Activated T-helper 1 cell treated with anti-CD3 and anti-CD28 coated beads, Interleukin-2, amount 50 U/mL, for 16 hours (primary cell): ENCODE measurements around the gene ZNF667.

Experiments
- DNase-seq, 2 donors: peaks; one replicate each; pipeline ENCODE4 v3.0.0-alpha.2; 2020; ENCODE audit warnings: low read depth in 1 of 2, low spot score in 1 of 2

Gene ZNF667

GRCh38 chr19:56476651-56477428 is at the start of gene ZNF667:
Gene ZNF667 (minus strand): TSS chr19:56477345. CDS start chr19:56462370, 14,975 bp downstream.
- DNase-seq: no peak

- DNase-seq: no peak
Observed at GRCh38 chr19:56525214-56525860, 48.2 kb upstream of the ZNF667 start.

GRCh38 chr19:56508290-56508778 is 31.2 kb upstream of the ZNF667 start:
- no peak for DNase-seq

DNA sequence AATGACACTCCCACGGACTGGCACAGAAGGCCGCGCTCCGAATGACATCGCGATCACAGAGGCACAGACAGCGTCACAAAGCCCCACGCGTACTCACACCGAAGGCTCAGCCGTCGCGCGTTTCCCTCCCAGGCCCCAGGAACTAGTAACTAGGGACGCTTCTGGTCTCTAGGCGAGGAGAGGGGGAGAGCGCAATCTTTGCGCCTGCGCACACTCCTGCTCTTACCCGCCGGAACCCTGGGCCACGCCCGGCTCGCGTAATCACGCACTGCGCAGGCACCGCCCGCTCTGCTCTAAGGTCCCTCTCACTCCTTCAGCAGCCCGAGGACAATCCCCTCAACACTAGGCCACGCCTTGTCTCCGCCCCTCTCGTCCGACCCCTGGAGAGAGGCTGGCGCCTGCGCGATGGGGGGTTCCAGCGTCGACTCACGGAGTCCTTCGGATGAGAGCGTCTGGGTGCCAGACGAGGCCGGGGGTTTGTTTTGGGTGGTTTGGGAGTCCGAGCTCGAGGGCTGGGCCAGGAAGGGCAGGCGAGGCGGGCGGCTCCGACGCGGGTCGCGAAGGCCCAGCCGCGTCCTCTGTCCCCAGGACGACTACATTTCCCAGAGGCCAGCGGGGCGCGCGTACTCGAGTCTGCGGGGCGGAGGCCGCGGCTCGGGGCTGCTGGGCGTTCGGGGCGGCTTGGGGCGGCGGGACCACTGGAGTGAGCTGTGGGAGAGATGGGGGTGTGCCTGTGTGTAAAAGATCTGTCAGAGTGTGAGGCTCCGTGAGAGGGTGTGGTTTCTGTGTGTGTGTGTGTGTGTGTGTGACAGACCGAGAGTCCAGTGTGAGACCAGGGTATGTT is 30.5 kb upstream of the ZNF667 start, which contains the start of gene ZNF471:
Gene ZNF471, plus strand, starts transcription at position 410 of the 844 bp plus-strand sequence. CDS start 3,717 bp downstream, outside the sequence.
- peak; percentile 42 to 70 for DNase-seq

- no peak for DNase-seq
Observed at GRCh38 chr19:56504581-56504980, 27.4 kb upstream of the ZNF667 start.

DNA sequence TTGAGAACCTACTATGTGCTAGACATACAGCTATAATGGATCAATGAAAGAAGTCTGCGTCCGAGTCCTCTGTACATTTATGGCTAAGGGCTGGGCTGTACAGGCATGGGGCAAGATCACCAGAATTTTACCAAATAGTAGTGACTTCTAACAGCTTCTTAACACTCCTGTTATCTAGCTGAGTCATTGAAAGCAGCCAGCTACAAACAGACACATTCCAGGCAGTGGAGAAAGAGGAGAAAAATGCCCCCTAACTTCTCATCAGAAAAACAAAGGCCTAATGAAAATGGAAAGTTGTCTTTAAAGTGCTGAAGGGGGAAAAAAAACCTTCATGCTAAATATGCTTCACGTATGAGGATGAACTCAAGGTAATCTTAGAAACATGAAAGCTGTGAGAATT is 14.3 kb upstream of the ZNF667 start:
- no peak for DNase-seq

DNA sequence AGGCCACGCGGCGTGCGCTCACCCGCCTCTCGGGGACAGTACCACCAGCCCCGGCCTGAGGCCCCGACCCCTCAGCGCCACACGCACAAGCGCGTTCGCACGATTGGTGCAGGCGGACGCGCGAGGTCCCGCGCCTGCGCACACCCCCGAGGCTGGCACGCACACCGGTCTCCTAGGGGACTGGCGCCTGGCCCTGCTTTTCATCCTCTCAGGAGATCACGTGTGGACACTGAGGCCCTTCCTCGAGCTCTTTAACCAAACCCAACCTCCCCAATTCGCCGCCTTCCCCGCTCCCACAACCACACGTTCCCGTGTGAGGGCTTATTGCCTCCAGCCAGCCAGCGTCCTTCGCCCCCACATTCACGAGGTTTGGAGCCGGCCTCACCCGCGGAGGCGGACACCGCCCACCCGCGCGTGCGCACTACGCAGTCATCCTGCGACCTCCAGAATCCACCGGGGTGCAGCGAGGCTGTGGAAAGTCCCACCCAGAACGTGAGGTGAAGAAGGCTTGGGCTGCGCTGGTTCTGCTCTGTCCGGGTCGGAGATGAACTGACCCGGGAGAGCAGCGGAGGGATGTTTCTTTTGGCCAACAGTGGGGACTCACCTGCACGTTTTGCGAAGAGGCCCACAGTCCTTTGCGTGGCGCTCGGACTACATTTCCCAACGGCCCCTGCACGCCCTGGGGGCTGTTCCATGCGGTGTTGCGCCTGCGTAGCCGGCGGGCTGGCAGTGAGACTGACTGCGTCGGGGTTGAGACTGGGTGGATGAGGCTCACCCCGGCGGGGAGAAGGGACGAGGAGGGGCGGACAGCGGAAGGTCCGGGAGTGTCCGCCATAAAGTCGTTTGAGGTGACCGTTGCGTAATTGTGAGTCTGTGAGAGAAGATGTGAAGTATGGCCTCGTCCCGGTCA is 539 bp upstream of the ZNF667 start:
- DNase-seq: no peak

DNA sequence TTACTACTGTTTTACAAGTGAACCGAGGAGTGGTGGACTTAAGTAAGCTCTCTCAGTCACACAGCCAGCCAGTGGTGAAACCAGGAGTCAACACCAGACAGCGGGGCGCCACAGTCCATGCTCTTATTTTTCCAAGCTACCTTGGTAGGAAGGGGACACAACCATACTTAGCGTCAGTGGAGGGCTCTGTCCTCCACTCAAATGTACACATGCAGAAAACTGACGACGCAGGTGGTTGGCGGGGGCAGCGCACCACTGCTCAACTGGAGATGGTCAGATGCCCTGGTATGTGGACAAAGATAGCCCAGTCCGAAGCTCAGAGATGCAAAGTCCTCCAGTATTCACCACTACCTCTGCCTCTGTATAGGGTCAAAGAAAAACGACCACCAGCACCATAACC is 1.1 kb downstream of the ZNF667 start:
- DNase-seq: no peak

DNA sequence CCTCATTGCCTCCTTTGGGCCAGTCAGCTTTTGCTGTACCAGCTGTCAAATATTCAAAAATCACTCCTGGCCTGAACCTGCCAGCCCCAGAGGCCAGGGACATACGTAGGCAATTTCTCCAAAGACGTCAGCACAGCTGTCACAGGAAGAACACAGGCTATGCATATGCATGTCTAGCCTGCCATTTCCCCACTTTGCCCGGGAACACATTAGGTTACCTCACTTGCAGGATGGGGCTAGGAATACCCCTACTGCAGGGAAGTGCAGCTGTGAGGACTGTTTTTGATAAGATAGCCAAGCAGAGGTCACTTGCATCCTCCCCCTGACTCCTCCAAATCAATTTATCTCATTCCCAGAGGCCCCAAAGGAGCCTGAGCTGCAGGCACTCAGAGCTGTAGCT is 2.8 kb downstream of the ZNF667 start:
- no peak for DNase-seq

DNA sequence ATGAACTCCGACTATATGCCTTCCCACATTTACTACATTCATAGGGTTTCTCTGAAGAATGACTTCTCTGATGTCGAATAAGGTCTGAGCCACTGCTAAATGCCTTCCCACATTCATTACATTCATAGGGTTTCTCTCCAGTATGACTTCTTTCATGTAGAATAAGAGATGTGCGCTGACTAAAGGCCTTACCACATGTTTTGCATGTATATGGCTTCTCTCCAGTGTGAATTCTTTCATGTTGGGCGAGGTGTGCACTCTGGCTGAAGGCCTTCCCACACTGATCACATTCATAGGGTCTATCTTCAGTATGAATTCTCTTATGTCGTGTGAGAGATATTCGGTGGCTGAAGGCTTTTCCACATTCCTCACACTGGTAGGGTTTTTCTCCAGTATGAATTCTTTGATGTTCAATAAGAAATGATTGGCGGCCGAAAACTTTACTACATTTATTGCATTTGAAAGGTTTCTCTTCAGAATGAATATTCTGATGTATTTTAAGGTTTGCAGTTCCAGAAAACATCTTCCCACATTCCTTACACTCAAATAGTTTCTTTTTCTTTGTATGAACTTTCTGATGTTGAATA is 35.8 kb downstream of the ZNF667 start:
- DNase-seq: no peak

DNA sequence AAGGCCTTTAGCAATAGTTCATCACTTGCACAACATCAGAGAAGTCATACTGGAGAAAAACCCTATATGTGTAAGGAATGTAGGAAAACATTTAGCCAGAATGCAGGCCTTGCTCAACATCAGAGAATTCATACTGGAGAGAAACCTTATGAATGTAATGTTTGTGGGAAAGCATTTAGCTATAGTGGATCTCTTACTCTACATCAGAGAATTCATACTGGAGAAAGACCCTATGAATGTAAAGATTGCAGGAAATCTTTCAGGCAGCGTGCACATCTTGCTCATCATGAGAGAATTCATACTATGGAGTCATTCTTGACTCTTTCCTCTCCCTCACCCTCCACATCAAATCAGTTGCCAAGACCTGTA is 53.2 kb downstream of the ZNF667 start:
- no peak for DNase-seq

DNA sequence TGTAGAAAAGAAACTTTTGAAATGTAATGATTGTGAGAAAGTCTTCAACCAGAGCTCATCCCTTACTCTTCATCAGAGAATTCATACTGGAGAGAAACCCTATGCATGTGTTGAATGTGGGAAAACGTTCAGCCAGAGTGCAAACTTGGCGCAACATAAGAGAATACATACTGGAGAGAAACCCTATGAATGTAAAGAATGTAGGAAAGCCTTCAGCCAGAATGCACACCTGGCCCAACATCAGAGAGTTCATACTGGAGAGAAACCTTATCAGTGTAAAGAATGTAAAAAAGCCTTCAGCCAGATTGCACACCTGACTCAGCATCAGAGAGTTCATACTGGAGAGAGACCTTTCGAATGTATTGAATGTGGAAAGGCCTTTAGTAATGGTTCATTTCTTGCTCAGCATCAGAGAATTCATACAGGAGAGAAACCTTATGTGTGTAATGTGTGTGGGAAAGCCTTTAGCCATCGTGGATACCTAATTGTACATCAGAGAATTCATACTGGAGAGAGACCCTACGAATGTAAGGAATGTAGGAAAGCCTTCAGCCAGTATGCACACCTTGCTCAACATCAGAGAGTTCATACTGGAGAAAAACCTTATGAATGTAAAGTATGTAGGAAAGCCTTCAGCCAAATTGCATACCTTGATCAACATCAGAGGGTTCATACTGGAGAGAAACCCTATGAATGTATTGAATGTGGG is 53.7 kb downstream of the ZNF667 start:
- DNase-seq: no peak

- DNase-seq: no peak
Observed at GRCh38 chr19:56405062-56405461, 72.1 kb downstream of the ZNF667 start.

DNA sequence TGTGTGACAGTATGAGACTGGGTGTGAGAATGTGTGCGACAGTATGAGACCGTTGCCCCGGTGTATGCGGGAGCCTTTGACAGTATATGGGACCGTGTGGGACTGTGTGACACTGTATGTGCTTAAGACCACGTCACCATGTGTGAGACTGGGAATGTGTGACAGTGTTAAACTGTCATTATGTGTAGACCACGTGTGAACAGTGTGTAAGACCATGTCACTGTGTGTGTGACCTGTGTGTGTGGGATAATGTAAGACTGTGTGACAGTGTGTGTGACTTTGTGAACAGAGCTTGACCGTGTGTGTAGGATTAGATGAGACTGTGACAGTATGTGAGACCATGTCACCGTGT is 72.5 kb downstream of the ZNF667 start:
- no peak for DNase-seq

DNA sequence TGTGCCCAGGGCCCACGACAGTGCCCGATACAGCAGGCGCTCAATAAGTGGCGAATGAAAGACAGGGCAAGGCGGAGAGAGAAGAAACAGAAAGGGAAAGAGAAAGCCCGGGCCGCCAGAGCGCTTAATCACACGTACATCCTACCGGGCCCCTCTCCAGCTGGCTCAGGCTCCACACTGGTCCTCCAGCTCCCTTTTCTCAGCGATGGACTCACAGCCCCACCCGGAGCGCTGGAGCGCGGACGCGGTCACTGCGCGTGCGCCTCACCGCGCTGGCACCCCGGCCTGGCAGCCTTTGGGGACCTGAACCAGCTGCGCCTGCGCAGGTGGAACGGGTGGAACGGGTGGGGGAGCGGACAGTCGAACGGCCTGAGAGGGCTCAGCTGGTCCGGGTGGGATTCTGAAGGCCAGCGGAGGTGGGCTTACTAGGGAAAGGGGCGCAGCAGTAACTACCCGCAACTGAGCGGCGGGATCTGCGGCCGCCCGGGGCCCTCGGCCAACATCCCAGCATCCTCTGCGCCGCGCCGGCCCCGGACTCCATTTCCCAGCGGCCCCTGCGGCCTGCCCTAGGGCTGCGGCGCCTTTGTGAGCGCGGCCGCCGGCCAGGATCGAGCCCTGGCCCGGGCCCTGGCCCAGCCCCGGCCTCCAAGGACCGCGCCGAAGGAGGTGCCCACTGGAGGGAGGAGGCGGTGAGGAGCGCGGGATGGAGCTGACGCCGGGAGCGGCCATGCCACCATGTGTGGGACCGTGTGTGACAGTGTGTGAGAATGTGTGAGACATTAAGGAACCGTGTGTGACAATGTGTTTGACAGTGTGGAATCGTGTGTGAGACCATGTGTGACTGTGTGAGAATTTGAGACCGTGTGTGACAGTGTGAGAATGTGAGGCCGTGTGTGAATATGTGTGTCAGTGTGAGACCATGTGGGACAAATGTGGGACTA is 73.1 kb downstream of the ZNF667 start, which contains the start of gene ZNF583:
Gene ZNF583, plus strand, starts transcription at position 569 of the 941 bp plus-strand sequence. CDS start 2,783 bp downstream, outside the sequence.
- peak; percentile 78 to 86 for DNase-seq

- no peak for DNase-seq
Observed at GRCh38 chr19:56403261-56403660, 73.9 kb downstream of the ZNF667 start.

DNA sequence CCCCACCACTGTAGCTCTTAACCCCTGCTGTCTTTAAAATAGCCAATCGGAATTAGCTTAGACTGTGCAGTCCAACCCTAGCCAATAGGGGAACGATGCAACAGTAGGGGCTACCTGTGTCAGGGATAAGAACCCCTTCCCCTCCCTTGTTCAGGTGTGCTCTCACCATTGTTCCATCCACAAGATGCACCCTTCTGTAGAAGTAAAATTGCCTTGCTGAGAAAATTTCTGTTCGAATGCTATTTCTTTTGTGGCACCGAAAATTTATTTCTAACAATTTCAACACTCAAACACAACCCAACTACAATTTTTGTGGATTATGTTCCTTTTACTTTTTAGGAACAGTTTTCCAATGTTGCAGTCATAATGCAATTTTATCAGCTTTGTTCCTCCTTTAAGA is 76.7 kb downstream of the ZNF667 start:
- no peak for DNase-seq

GRCh38 chr19:56398809-56399208 is 78.3 kb downstream of the ZNF667 start:
- DNase-seq: no peak
